WTC11 (cell line): ENCODE results near the gene LTBP2. TPM values are rescaled to one million over a fixed set of nuclear protein-coding genes. Genes with fewer than 3 reads are reported as not detected.
A peak's percentile ranks its signal among the peaks of the same experiment; 100 is the strongest.

Source experiments
- ATAC-seq: fragments of 200-7000 bp; cut with Tn5 transposase; 2 replicates; pipeline ENCODE4 v1.10.0; 2021; ENCODE audit warnings: mild to moderate bottlenecking, moderate library complexity
- CTCF ChIA-PET: fragments of 300-600 bp; sonication (Branson Sonifier 250); formaldehyde crosslinking; loops from one replicate; lab custom pipeline; 2021; ENCODE audit warnings: antibody characterized with exemption; lab: Charles Lee
- POLR2A ChIA-PET: fragments of 350-600 bp; sonication (Branson Sonifier 250); formaldehyde crosslinking; loops from one replicate; lab custom pipeline; 2021; ENCODE audit warnings: antibody characterized with exemption; lab: Charles Lee
- DNase-seq: peaks from one replicate; pipeline ENCODE4 v3.0.0; 2021; ENCODE audit warnings: low spot score
- H3K27ac Mint-ChIP-seq: 2 replicates; pipeline ENCODE4 v1.8.0; 2021; ENCODE audit warnings: mixed read lengths
- H3K27me3 Mint-ChIP-seq: 2 replicates; pipeline ENCODE4 v1.8.0; 2021; ENCODE audit warnings: low read depth, mild to moderate bottlenecking, moderate library complexity, mixed read lengths
- H3K36me3 Mint-ChIP-seq: 2 replicates; pipeline ENCODE4 v1.8.0; 2021; ENCODE audit warnings: mixed read lengths
- H3K4me1 Mint-ChIP-seq: 2 replicates; pipeline ENCODE4 v1.8.0; 2022; ENCODE audit warnings: mixed read lengths
- H3K4me3 Mint-ChIP-seq: 2 replicates; pipeline ENCODE4 v1.8.0; 2021; ENCODE audit warnings: mild to moderate bottlenecking, moderate library complexity, mixed read lengths
- H3K9me3 Mint-ChIP-seq: 2 replicates; pipeline ENCODE4 v1.8.0; 2021; ENCODE audit warnings: mixed read lengths
- ATF3 ChIP-seq: sonication (generic); formaldehyde crosslinking; conservative IDR thresholded peaks from 2 replicates; pipeline ENCODE4 v1.8.1; 2022; ENCODE audit warnings: mild to moderate bottlenecking, missing genetic modification reagents
- CBFB ChIP-seq: sonication (generic); formaldehyde crosslinking; IDR thresholded peaks from 2 replicates; pipeline ENCODE4 v1.8.1; 2022; ENCODE audit warnings: mild to moderate bottlenecking, low read depth, missing genetic modification reagents
- CTCF ChIP-seq: fragments of 200-600 bp; IDR thresholded peaks from 2 replicates; pipeline ENCODE4 v1.8.0; 2022; ENCODE audit warnings: antibody characterized with exemption
- ETV6 ChIP-seq: sonication (generic); formaldehyde crosslinking; IDR thresholded peaks from 2 replicates; pipeline ENCODE4 v1.8.1; 2022; ENCODE audit warnings: mild to moderate bottlenecking, missing genetic modification reagents
- GABPB1 ChIP-seq: sonication (generic); formaldehyde crosslinking; IDR thresholded peaks from 2 replicates; pipeline ENCODE4 v1.8.1; 2023; ENCODE audit warnings: mild to moderate bottlenecking, missing genetic modification reagents
- GTF2I ChIP-seq: fragments of 250-450 bp; sonication (Bioruptor Pico); conservative IDR thresholded peaks from 2 replicates; pipeline ENCODE4 v1.4.0; 2021; ENCODE audit warnings: mild to moderate bottlenecking
- IRF2 ChIP-seq: sonication (generic); formaldehyde crosslinking; IDR thresholded peaks from 2 replicates; pipeline ENCODE4 v1.8.0; 2022; ENCODE audit warnings: low read depth, missing genetic modification reagents, borderline replicate concordance
- SMAD3 ChIP-seq: sonication (generic); formaldehyde crosslinking; IDR thresholded peaks from 2 replicates; pipeline ENCODE4 v1.8.0; 2022; ENCODE audit warnings: missing genetic modification reagents, mild to moderate bottlenecking, borderline replicate concordance
- SP1 ChIP-seq: sonication (generic); formaldehyde crosslinking; conservative IDR thresholded peaks from 2 replicates; pipeline ENCODE4 v1.8.1; 2022; ENCODE audit warnings: missing genetic modification reagents
- TEAD1 ChIP-seq: sonication (generic); formaldehyde crosslinking; IDR thresholded peaks from 2 replicates; pipeline ENCODE4 v1.8.0; 2022; ENCODE audit warnings: mild to moderate bottlenecking, missing genetic modification reagents
- ZNF317 ChIP-seq: sonication (generic); formaldehyde crosslinking; IDR thresholded peaks from 2 replicates; pipeline ENCODE4 v1.8.1; 2023; ENCODE audit warnings: low read depth, mild to moderate bottlenecking, moderate library complexity, missing genetic modification reagents, borderline replicate concordance
- ZNF423 ChIP-seq: fragments of 250-450 bp; sonication (Bioruptor Pico); IDR thresholded peaks from 2 replicates; pipeline ENCODE4 v2.1.2; 2022; ENCODE audit warnings: mild to moderate bottlenecking, moderate library complexity
- ZNF425 ChIP-seq: fragments of 250-450 bp; sonication (Bioruptor Pico); conservative IDR thresholded peaks from 2 replicates; pipeline ENCODE4 v1.9.0; 2021; ENCODE audit warnings: mild to moderate bottlenecking
- total RNA-seq: library from RNA; stranded (reverse); gene quantifications from 3 replicates; pipeline ENCODE4 v1.2.3, GENCODE V29; 2021
- TF ChIP-seq, protein P1 (sequence below): sonication (generic); formaldehyde crosslinking; IDR thresholded peaks from 2 replicates; pipeline ENCODE4 v1.8.1; 2022; ENCODE audit warnings: mild to moderate bottlenecking, missing genetic modification reagents, moderate library complexity, borderline replicate concordance
- TF ChIP-seq, protein P2 (sequence below): fragments of 250-450 bp; sonication (Bioruptor Pico); IDR thresholded peaks from 2 replicates; pipeline ENCODE4 v1.9.0; 2021; ENCODE audit warnings: mild to moderate bottlenecking, borderline replicate concordance
- TF ChIP-seq, protein P3 (sequence below): sonication (generic); formaldehyde crosslinking; IDR thresholded peaks from 2 replicates; pipeline ENCODE4 v1.8.0; 2023; ENCODE audit warnings: missing genetic modification reagents
- TF ChIP-seq, protein P4 (sequence below): sonication (generic); formaldehyde crosslinking; IDR thresholded peaks from 2 replicates; pipeline ENCODE4 v1.8.0; 2022; ENCODE audit warnings: mild to moderate bottlenecking, missing genetic modification reagents

Gene LTBP2
- total RNA-seq, 1 experiment from 2014 or later = 1.2 TPM

GRCh38 chr14:74459289-74459946 lies 152.6 kb downstream of the LTBP2 start (continued):
- peak; percentile 45 for TF ChIP-seq CTCF

DNA sequence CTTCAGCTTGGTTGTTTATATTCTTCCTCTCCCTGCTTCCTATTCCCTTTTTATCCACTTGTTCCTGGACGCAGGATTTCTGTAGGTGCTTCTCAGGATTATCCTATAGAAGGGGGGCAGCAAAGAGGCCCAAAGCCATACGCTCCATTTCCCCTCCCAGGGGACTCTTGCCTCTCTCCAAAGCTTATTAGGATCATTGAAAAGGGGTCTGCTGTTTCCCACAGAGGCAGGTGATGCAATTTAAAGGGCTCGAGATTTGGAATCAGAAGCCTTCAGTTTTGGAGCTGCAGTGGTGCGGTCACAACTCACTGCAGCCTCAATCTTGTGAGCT lies 154.5 kb downstream of the LTBP2 start:
- peaks cover 28% of the 10 kb centered on the region for H3K9me3 Mint-ChIP-seq
- DNase-seq (no peak), ATAC-seq (no peak)
- H3K4me3 Mint-ChIP-seq = no peak overlapping the region
- H3K27me3 Mint-ChIP-seq = peaks cover 4% of the 10 kb centered on the region; the same call in 1 of the 2 replicates
- ChIA-PET CTCF (interaction anchor here (1.0 to 3.3 kb wide), 11 partner anchors 10 to 181 kb away, joined by 3 to 11 read pairs (median 4); partner anchors contain the start of gene ABCD4), POLR2A (no interaction called here)
- no peak overlapping the region for H3K27ac Mint-ChIP-seq
- TF ChIP-seq CBFB (CRISPR knock-in tag) = no peak
- TF ChIP-seq, protein P1, sequence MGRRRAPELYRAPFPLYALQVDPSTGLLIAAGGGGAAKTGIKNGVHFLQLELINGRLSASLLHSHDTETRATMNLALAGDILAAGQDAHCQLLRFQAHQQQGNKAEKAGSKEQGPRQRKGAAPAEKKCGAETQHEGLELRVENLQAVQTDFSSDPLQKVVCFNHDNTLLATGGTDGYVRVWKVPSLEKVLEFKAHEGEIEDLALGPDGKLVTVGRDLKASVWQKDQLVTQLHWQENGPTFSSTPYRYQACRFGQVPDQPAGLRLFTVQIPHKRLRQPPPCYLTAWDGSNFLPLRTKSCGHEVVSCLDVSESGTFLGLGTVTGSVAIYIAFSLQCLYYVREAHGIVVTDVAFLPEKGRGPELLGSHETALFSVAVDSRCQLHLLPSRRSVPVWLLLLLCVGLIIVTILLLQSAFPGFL (CRISPR knock-in tag) = no peak
- TF ChIP-seq, protein P2, sequence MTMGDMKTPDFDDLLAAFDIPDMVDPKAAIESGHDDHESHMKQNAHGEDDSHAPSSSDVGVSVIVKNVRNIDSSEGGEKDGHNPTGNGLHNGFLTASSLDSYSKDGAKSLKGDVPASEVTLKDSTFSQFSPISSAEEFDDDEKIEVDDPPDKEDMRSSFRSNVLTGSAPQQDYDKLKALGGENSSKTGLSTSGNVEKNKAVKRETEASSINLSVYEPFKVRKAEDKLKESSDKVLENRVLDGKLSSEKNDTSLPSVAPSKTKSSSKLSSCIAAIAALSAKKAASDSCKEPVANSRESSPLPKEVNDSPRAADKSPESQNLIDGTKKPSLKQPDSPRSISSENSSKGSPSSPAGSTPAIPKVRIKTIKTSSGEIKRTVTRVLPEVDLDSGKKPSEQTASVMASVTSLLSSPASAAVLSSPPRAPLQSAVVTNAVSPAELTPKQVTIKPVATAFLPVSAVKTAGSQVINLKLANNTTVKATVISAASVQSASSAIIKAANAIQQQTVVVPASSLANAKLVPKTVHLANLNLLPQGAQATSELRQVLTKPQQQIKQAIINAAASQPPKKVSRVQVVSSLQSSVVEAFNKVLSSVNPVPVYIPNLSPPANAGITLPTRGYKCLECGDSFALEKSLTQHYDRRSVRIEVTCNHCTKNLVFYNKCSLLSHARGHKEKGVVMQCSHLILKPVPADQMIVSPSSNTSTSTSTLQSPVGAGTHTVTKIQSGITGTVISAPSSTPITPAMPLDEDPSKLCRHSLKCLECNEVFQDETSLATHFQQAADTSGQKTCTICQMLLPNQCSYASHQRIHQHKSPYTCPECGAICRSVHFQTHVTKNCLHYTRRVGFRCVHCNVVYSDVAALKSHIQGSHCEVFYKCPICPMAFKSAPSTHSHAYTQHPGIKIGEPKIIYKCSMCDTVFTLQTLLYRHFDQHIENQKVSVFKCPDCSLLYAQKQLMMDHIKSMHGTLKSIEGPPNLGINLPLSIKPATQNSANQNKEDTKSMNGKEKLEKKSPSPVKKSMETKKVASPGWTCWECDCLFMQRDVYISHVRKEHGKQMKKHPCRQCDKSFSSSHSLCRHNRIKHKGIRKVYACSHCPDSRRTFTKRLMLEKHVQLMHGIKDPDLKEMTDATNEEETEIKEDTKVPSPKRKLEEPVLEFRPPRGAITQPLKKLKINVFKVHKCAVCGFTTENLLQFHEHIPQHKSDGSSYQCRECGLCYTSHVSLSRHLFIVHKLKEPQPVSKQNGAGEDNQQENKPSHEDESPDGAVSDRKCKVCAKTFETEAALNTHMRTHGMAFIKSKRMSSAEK (CRISPR knock-in tag) = no peak
- TF ChIP-seq, protein P3, sequence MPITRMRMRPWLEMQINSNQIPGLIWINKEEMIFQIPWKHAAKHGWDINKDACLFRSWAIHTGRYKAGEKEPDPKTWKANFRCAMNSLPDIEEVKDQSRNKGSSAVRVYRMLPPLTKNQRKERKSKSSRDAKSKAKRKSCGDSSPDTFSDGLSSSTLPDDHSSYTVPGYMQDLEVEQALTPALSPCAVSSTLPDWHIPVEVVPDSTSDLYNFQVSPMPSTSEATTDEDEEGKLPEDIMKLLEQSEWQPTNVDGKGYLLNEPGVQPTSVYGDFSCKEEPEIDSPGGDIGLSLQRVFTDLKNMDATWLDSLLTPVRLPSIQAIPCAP (CRISPR knock-in tag) = no peak
- TF ChIP-seq ZNF423 (CRISPR knock-in tag) = no peak
- no peak for TF ChIP-seq SP1 (CRISPR knock-in tag)
- peaks cover 3% of the 10 kb centered on the region for H3K4me1 Mint-ChIP-seq
- peaks cover 23% of the 10 kb centered on the region for H3K36me3 Mint-ChIP-seq

GRCh38 chr14:74456684-74457564 lies 155.1 kb downstream of the LTBP2 start:
- ChIA-PET CTCF (interaction anchor here (1.0 to 3.3 kb wide), 10 partner anchors 11 to 180 kb away, joined by 3 to 11 read pairs (median 5); partner anchors contain the start of gene ABCD4), POLR2A (no interaction called here)
- Mint-ChIP-seq H3K27me3 (peaks cover 4% of the 10 kb centered on the region; the same call in 1 of the 2 replicates), H3K4me3 (no peak overlapping the region), H3K4me1 (peaks cover 3% of the 10 kb centered on the region), H3K36me3 (peaks cover 23% of the 10 kb centered on the region), H3K27ac (no peak overlapping the region), H3K9me3 (peaks cover 30% of the 10 kb centered on the region)
- DNase-seq (peak; percentile 18), ATAC-seq (peak; percentile 21; the same call in 1 of the 2 replicates)
- TF ChIP-seq SMAD3 (CRISPR knock-in tag) (no peak), ZNF425 (CRISPR knock-in tag) (no peak), ATF3 (CRISPR knock-in tag) (no peak), GTF2I (CRISPR knock-in tag) (no peak), ZNF317 (CRISPR knock-in tag) (no peak), ETV6 (CRISPR knock-in tag) (no peak), IRF2 (CRISPR knock-in tag) (no peak), GABPB1 (CRISPR knock-in tag) (no peak), TEAD1 (CRISPR knock-in tag) (no peak)
- TF ChIP-seq, protein P4, sequence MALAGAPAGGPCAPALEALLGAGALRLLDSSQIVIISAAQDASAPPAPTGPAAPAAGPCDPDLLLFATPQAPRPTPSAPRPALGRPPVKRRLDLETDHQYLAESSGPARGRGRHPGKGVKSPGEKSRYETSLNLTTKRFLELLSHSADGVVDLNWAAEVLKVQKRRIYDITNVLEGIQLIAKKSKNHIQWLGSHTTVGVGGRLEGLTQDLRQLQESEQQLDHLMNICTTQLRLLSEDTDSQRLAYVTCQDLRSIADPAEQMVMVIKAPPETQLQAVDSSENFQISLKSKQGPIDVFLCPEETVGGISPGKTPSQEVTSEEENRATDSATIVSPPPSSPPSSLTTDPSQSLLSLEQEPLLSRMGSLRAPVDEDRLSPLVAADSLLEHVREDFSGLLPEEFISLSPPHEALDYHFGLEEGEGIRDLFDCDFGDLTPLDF (CRISPR knock-in tag) = no peak
